ENCODE results near the gene NAA50. TPM values are rescaled to one million over a fixed set of nuclear protein-coding genes. Genes with fewer than 3 reads are reported as not detected.
A peak's percentile ranks its signal among the peaks of the same experiment; 100 is the strongest.

NAA50 gene
- total and polyA plus RNA-seq, 10 of the 15 experiments (the other 5 are each of a cell fraction or from before 2014, with no cell fraction given), result 31.7 to 205 (median 110) TPM

GRCh38 chr3:113745756-113746547 is at the start of gene NAA50 (continued):
- TF ChIP-seq ZNF592 (IDR thresholded peaks at IDR 0.05), result no peak
- TF ChIP-seq WRNIP1 (IDR thresholded peaks at IDR 0.05; ENCODE audit: borderline replicate concordance, low read depth, low read length), result no peak
- TF ChIP-seq ZNF384 (IDR thresholded peaks at IDR 0.05; ENCODE audit: borderline replicate concordance, low read depth, low read length), result no peak
- TF ChIP-seq REST (IDR thresholded peaks at IDR 0.05; ENCODE audit: low read depth, low read length), result no peak
- no peak for TF ChIP-seq HDAC6 (IDR thresholded peaks at IDR 0.05; ENCODE audit: unreplicated experiment)
- no peak for TF ChIP-seq SREBF2 (IDR thresholded peaks at IDR 0.05; ENCODE audit: low read length)
- TF ChIP-seq NRF1 (conservative IDR thresholded peaks at IDR 0.05; ENCODE audit: low read depth, low read length), result peak; percentile 88
- TF ChIP-seq NFXL1 (IDR thresholded peaks at IDR 0.05; ENCODE audit: borderline replicate concordance), result no peak
- no peak for TF ChIP-seq SREBF1 (IDR thresholded peaks at IDR 0.05; ENCODE audit: low read length)
- 0 out of 3 replicates have a peak, but pooled peaks have one; percentile 39 for TF ChIP-seq POU2F2 (IDR thresholded peaks at IDR 0.05; ENCODE audit: borderline replicate concordance, low read depth, low read length)
- peak; percentile 59 for TF ChIP-seq MLLT1 (IDR thresholded peaks at IDR 0.05)
- no peak for TF ChIP-seq IRF5 (IDR thresholded peaks at IDR 0.05; ENCODE audit: borderline replicate concordance)
- peak; percentile 86 for TF ChIP-seq CHD2 (IDR thresholded peaks at IDR 0.05; ENCODE audit: borderline replicate concordance, low read depth, low read length)
- TF ChIP-seq ATF3 (IDR thresholded peaks at IDR 0.05; ENCODE audit: borderline replicate concordance, extremely low read depth, low read depth, low read length), result no peak
- TF ChIP-seq EZH2 (IDR thresholded peaks at IDR 0.05; ENCODE audit: borderline replicate concordance, control insufficient read depth, low read depth, low read length), result no peak

Data from GM12878 (cell line).